Left lung (tissue), 14 donors: ENCODE data around the gene TMX2. TPM values are rescaled to one million over a fixed set of nuclear protein-coding genes. Genes with fewer than 3 reads are reported as not detected.

ENCODE experiments used
- ATAC-seq: fragments of 200-7000 bp; cut with Tn5 transposase; one replicate; pipeline ENCODE4 v1.9.1; 2020; ENCODE audit warnings: moderate library complexity
- DNase-seq, 4 donors: peaks; one replicate each; pipeline ENCODE4 v3.0.0-alpha.2; 2013 to 2020
- H3K27ac ChIP-seq, 2 donors: fragments of 200-600 bp; sonication (generic) in 1 of 2; one replicate each; pipeline versions ENCODE4 v1.5.0 to v1.8.0; 2020 to 2021
- H3K27me3 ChIP-seq, 2 donors: fragments of 200-600 bp; sonication (generic) in 1 of 2; one replicate each; pipeline versions ENCODE4 v1.5.0 to v1.8.0; 2020 to 2021
- H3K36me3 ChIP-seq, 2 donors: fragments of 200-600 bp; sonication (generic) in 1 of 2; one replicate each; pipeline versions ENCODE4 v1.5.0 to v1.8.0; 2020 to 2021
- H3K4me1 ChIP-seq, 2 donors: fragments of 200-600 bp; one replicate each; pipeline ENCODE4 v1.8.0; 2021
- H3K4me3 ChIP-seq, 2 donors: fragments of 200-600 bp; sonication (generic) in 1 of 2; one replicate each; pipeline versions ENCODE4 v1.5.0 to v1.8.0; 2020 to 2021; ENCODE audit warnings: mild to moderate bottlenecking in 1 of 2
- H3K9me3 ChIP-seq, 2 donors: fragments of 200-600 bp; sonication (generic) in 1 of 2; one replicate each; pipeline versions ENCODE4 v1.5.0 to v1.8.0; 2020 to 2021
- intact Hi-C, 2 donors: fragments of 100-400 bp; cut with DNase I; formaldehyde crosslinking; loops; one replicate each; pipeline versions ENCODE4 v1.11.2 to v1.14.2; 2022
- long read RNA-seq, 12 donors: library from polyadenylated mRNA in 2 of 12; unstranded in 2 of 12; transcript quantifications; one replicate each; pipeline ENCODE4 v2.0.0 and lab custom pipeline, GENCODE V29; 2019 to 2026
- polyA plus RNA-seq, 6 donors: library from polyadenylated mRNA; unstranded; fragments of 120-200 nt; gene quantifications; one replicate each; pipeline ENCODE4 v1.2.1, GENCODE V29; 2013; ENCODE audit not compliant: insufficient read length in 6 of 6
- total RNA-seq, 2 donors: library from RNA; stranded (reverse); fragmentation: NEBNext Ultra II Directional; extraction: Animal tissue kit (Norgen Biotek cat#: 25700); gene quantifications; one replicate each; pipeline ENCODE4 v1.2.1, GENCODE V29; 2021
- TF ChIP-seq, protein P1 (sequence below), 2 donors: fragments of 200-600 bp; sonication (generic) in 1 of 2; IDR thresholded peaks; one replicate each; pipeline versions ENCODE4 v1.5.0 to v1.8.0; 2021; ENCODE audit warnings: antibody characterized with exemption in 2 of 2
- donor health status: DM: no; HTN: yes; CAD: no.
- donor health status: DM: no; HTN: no; CAD: no.

The TMX2 gene, protein sequence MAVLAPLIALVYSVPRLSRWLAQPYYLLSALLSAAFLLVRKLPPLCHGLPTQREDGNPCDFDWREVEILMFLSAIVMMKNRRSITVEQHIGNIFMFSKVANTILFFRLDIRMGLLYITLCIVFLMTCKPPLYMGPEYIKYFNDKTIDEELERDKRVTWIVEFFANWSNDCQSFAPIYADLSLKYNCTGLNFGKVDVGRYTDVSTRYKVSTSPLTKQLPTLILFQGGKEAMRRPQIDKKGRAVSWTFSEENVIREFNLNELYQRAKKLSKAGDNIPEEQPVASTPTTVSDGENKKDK
- total RNA-seq (10 to 100 TPM; 67.7 to 88.3 TPM), polyA plus RNA-seq (100 to 1,000 TPM in 1 of 6 donors, 10 to 100 TPM in 5; 88.0 to 107 (median 93.9) TPM)
- long read RNA-seq, donor 1, transcript TMX2-201 (8 exons, 1,631 nt) = major isoform, 19 of 26 reads
- long read RNA-seq, donor 1, partial matches to known transcripts = 0 of 26 reads
- long read RNA-seq, donor 1, other reads (novel, unspliced or antisense) = 0 of 26 reads
- long read RNA-seq, donor 2, transcript TMX2-201 (8 exons, 1,631 nt) = major isoform, 17 of 24 reads
- long read RNA-seq, donor 2, partial matches to known transcripts = 0 of 24 reads
- long read RNA-seq, donor 2, other reads (novel, unspliced or antisense) = 0 of 24 reads
- long read RNA-seq, donor 3, transcript TMX2-201 (8 exons, 1,631 nt) = major isoform, 13 of 82 reads
- long read RNA-seq, donor 3, partial matches to known transcripts = 63 of 82 reads
- long read RNA-seq, donor 3, other reads (novel, unspliced or antisense) = 0 of 82 reads
- long read RNA-seq, donor 4, transcript TMX2-201 (8 exons, 1,631 nt) = major isoform, 51 of 61 reads
- long read RNA-seq, donor 4, partial matches to known transcripts = 2 of 61 reads
- long read RNA-seq, donor 4, other reads (novel, unspliced or antisense) = 0 of 61 reads
- long read RNA-seq, donor 5, transcript TMX2-201 (8 exons, 1,631 nt) = major isoform, 15 of 20 reads
- long read RNA-seq, donor 5, partial matches to known transcripts = 0 of 20 reads
- long read RNA-seq, donor 5, other reads (novel, unspliced or antisense) = 0 of 20 reads
- long read RNA-seq, donor 6, transcript TMX2-201 (8 exons, 1,631 nt) = major isoform, 8 of 75 reads
- long read RNA-seq, donor 6, transcript TMX2-207 (8 exons, 1,697 nt) = minor isoform, 6 of 75 reads
- long read RNA-seq, donor 6, partial matches to known transcripts = 57 of 75 reads
- long read RNA-seq, donor 6, other reads (novel, unspliced or antisense) = 0 of 75 reads
- long read RNA-seq, donor 7, transcript TMX2-201 (8 exons, 1,631 nt) = major isoform, 19 of 25 reads
- long read RNA-seq, donor 7, partial matches to known transcripts = 0 of 25 reads
- long read RNA-seq, donor 7, other reads (novel, unspliced or antisense) = 0 of 25 reads
- long read RNA-seq, donor 8, transcript TMX2-201 (8 exons, 1,631 nt) = major isoform, 14 of 73 reads
- long read RNA-seq, donor 8, partial matches to known transcripts = 51 of 73 reads
- long read RNA-seq, donor 8, other reads (novel, unspliced or antisense) = 0 of 73 reads
- long read RNA-seq, donor 9 = 0 reads
- long read RNA-seq, donor 10, transcript TMX2-202 (7 exons, 1,521 nt) = minor isoform, 19 of 128 reads
- long read RNA-seq, donor 10, transcript TMX2-201 (8 exons, 1,631 nt) = major isoform, 98 of 128 reads
- long read RNA-seq, donor 10, partial matches to known transcripts = 2 of 128 reads
- long read RNA-seq, donor 10, other reads (novel, unspliced or antisense) = 7 of 128 reads
- long read RNA-seq, donor 11, transcript TMX2-201 (8 exons, 1,631 nt) = major isoform, 26 of 35 reads
- long read RNA-seq, donor 11, partial matches to known transcripts = 0 of 35 reads
- long read RNA-seq, donor 11, other reads (novel, unspliced or antisense) = 0 of 35 reads
- long read RNA-seq, donor 12, transcript TMX2-201 (8 exons, 1,631 nt) = major isoform, 15 of 18 reads
- long read RNA-seq, donor 12, partial matches to known transcripts = 0 of 18 reads
- long read RNA-seq, donor 12, other reads (novel, unspliced or antisense) = 0 of 18 reads

DNA sequence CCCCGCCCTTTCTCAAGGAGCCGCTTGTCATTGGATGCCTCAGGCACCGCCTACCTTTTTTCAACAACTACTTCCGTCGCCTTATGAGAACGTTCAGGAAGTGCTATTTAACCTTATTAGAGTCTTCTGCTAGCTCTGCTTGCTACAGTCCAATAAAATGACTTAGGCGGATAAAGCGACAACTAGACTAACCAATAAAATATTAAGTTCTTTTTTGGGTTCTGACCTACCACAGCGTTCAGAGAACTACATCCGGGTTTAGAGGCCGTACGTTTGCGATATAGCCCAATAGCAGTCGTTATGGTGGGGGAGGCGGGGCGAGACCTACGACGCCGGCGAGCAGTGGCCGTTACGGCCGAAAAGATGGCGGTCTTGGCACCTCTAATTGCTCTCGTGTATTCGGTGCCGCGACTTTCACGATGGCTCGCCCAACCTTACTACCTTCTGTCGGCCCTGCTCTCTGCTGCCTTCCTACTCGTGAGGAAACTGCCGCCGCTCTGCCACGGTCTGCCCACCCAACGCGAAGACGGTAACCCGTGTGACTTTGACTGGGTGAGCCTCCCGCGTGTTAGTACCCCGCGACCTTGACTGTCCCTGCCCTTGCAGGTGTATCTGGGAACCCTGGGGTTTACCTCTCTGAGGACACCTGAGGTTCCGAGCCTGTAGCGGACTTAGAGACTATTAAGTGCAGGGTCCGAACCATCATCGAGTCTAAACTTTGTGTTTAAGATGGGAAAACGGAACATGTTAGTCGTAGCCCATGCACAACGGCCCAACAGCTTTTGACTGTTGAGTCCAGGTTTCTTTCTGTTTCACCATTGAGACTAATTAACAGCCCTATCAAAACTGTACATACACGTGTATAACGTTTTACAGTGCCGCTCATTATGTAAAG lies at the start of gene TMX2:
TMX2 (plus strand) TSS at position 338 of the 895 bp plus-strand sequence; CDS start at position 364, 26 bp downstream.
- H3K27me3 ChIP-seq = no peaks in the 10 kb centered on the region
- ATAC-seq (peak; percentile 94), DNase-seq (peak; percentile 93 to 97 (median 94))
- H3K4me1 ChIP-seq = peaks cover 19 to 49% of the 10 kb centered on the region in 2 donors
- intact Hi-C loops = no loop called here
- no peaks in the 10 kb centered on the region for H3K9me3 ChIP-seq
- peak within 1 kb of the TSS; percentile 97 to 98 for H3K4me3 ChIP-seq
- H3K27ac ChIP-seq = peak within 1 kb of the TSS; percentile 80 to 94
- peaks cover 0 to 12% of the 10 kb centered on the region in 2 donors for H3K36me3 ChIP-seq
- TF ChIP-seq, protein P1, sequence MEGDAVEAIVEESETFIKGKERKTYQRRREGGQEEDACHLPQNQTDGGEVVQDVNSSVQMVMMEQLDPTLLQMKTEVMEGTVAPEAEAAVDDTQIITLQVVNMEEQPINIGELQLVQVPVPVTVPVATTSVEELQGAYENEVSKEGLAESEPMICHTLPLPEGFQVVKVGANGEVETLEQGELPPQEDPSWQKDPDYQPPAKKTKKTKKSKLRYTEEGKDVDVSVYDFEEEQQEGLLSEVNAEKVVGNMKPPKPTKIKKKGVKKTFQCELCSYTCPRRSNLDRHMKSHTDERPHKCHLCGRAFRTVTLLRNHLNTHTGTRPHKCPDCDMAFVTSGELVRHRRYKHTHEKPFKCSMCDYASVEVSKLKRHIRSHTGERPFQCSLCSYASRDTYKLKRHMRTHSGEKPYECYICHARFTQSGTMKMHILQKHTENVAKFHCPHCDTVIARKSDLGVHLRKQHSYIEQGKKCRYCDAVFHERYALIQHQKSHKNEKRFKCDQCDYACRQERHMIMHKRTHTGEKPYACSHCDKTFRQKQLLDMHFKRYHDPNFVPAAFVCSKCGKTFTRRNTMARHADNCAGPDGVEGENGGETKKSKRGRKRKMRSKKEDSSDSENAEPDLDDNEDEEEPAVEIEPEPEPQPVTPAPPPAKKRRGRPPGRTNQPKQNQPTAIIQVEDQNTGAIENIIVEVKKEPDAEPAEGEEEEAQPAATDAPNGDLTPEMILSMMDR (IDR thresholded peaks at IDR 0.05) = no peak

DNA sequence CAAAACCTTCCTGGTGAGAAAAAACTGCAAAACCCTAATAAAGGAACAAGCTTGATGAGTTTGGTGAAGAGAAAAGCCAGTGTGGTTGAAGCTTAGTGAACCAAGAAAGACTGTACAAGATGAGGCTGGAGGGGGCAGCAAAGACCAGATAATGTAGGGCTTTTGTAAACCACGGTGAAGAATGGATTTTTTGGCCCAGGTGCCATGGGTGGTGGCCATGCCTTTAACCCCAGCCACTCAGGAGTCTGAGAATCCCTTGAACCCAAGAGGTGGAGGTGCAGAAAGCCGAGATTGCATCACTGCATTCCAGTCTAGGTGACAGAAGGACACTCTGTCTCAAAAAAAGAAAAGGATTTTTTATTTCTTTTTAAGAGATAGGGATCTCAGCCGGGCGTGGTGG lies 49.5 kb upstream of the TMX2 start:
- Histone ChIP-seq H3K27ac (no peak overlapping the region), H3K4me1 (peaks cover 7 to 27% of the 10 kb centered on the region in 2 donors), H3K9me3 (no peaks in the 10 kb centered on the region), H3K4me3 (no peak overlapping the region), H3K36me3 (peaks cover 0 to 37% of the 10 kb centered on the region in 2 donors), H3K27me3 (no peaks in the 10 kb centered on the region)
- TF ChIP-seq, protein P1 (IDR thresholded peaks at IDR 0.05) = no peak
- no peak for ATAC-seq
- no peak for DNase-seq
- intact Hi-C loops = no loop called here

DNA sequence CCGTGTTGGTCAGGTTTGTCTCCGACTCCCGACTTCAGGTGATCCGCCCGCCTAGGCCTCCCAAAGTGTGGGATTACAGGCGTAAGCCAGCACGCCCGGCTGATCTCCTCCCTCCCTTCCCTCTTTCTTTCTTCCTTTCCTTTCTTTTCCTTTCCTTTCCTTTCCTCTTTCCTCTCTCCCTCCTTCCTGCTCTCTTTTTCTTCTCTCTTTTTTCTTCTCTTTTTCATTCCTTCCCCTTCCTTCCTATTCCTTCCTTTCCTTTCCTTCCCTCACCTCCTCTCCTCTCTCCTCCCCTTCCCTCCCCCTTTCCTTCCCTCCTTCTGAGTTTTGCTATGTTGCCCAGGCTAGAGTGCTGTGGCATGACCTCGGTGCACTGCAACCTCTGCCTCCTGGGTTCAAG lies 48.4 kb upstream of the TMX2 start:
- no peak for ATAC-seq

More for the DNA sequence above, 48.4 kb upstream of the TMX2 start:
- H3K36me3 ChIP-seq = peaks cover 0 to 37% of the 10 kb centered on the region in 2 donors
- H3K4me1 ChIP-seq = peaks cover under 1 to 19% of the 10 kb centered on the region in 2 donors
- intact Hi-C loops = no loop called here
- H3K4me3 ChIP-seq = no peak overlapping the region
- no peaks in the 10 kb centered on the region for H3K9me3 ChIP-seq
- TF ChIP-seq, protein P1 (IDR thresholded peaks at IDR 0.05) = no peak
- no peaks in the 10 kb centered on the region for H3K27me3 ChIP-seq
- no peak for DNase-seq
- H3K27ac ChIP-seq = no peak overlapping the region
